Endometrial microvascular endothelial cells (primary cell): ENCODE data around the gene TSPEAR. TPM values are rescaled to one million over a fixed set of nuclear protein-coding genes. Genes with fewer than 3 reads are reported as not detected.

Experiments
- in situ Hi-C: cut with HindIII; loops from 2 replicates; pipeline ENCODE4 v1.10.0; 2017; ENCODE audit warnings: low sequenced_read_pairs, low pct_unique_long_range_greater_than_20kb; ENCODE audit errors: inconsistent ontology term
- total RNA-seq: library from RNA; depleted of rRNA; stranded (reverse); fragments of >200 nt; gene quantifications from one replicate; pipeline ENCODE4 v1.2.3, GENCODE V29; 2015; ENCODE audit errors: inconsistent ontology term

Gene TSPEAR
- total RNA-seq, 1 donor from 2014 or later: not detected

DNA sequence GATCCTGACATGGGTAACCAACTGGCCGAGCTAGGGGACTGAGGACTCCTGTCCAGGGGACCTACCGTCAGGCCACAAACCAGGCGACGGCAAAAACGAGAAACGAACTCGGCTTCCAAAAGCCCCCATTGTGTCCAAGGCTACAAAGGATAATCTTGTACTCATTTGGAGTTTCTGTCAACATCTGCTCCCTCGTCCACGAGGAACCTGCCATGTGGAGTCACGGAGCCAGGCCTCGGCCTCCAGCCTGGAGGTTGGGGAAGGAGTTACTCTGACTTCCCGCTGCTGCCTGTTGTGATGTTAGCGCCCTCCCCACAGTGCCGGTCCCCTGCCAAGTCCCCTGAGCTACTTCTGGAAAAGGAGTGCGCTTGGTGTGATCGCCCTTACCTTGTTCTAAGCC lies 178.7 kb downstream of the TSPEAR start:
- in situ Hi-C loops: no loop called here

DNA sequence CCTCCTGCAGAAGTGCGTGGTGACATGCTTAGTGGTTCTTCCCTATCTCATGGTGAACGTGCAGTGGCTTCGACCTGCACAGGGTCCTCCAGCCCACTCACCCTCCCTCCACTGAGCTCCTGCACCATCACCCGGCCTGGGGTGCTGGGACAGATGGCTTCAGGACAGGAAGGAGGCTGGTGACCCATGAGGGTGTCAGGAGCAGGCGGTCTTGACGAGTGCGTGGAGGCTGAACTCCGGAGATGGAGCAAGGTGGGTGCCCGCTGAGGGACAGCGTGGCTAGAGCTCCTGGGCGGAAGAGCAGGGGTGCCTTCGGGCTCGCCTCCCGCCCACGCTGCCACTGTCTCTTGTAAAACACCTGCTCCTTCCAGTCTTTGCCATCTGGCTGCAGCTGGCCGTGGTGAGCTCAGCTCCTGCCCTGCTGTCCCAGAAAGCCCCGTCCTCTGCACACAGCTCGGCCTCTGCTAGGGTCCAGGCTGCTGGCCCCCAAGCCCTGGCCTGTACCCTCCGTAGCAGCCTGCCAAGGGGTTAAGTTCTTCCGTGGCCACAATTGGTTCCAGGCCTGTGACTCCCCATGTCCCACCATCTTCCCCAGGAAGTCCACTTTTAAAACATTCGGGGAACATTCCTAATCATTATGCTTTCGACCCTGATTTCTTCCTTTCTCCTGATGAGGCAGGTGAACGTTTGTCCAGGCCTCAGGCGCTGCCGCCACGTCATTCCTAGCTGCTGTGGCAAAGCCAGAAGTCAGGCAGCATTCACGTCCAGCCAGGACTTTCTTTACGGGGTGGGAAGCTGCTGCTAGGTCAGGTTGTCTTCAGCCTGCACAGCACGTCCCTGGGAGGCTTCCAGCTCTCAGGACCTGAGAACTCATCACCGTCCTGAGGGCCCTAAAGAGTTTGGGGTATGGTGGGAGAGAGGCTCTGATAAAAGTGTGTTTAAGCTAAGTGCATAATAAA lies 179.5 kb downstream of the TSPEAR start:
- in situ Hi-C loops: no loop called here

DNA sequence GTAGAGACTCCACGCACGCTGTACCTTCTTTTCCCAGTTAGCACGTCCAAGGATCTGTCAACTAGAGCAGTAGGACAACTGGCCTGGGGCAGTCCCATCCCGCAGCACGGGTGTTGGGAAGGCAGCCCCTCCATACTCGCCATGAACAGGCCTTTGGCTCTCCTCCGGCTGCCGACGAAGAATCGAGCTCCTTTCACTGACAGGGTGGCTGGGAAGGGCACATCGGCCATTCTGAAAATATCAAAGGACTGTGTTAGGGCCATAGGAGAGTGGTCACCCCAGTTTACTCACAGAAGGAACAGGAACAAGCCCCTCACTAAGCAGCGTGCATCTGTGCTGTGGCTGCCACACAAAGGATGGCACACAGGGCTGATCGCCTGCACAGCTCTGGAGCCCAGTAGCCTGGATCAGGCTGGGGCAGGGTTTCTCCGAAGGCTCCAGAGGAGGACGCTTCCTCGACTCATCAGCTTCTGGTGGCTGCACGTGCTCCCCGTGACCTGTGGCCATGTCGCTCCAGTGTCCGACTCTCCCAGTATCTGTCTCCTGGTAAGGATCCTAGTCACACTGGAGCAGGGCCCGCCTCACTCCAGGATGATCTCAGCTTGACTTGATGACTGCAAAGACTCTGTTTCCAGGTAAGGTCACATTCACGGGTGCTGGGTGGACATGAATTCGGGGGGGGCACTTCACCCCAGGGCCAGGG lies 180.3 kb downstream of the TSPEAR start:
- in situ Hi-C loops: no loop called here

DNA sequence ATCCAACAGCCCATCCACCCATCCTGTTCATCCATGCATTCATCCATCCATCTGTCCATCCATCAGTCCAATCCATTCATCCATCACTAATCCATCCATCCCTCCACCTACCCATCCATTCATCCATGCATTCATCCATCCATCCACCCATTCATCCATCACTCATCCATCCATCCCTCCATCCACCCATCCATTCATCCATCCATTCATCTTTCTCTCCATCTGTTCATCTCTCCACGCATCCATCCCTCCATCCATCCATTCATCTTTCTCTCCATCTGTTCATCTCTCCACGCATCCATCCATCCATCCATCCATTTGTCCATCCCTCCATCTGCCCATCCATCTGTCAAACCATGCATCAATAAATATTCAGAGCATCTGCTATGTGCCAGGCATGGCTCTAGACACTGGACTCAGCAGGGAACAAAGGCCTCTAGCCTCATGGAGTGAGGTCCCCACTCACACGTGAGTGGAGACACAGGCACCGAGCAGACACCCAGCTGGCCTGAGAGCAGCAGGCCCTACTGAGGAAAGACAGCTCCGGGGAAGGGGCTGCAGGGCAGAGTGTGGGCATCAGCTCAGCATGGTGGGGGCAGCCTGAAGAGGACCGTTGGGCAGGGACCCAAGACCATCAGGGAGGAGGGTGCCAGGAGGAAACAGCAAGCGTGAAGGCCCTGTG lies 181.0 kb downstream of the TSPEAR start:
- in situ Hi-C loops: no loop called here

DNA sequence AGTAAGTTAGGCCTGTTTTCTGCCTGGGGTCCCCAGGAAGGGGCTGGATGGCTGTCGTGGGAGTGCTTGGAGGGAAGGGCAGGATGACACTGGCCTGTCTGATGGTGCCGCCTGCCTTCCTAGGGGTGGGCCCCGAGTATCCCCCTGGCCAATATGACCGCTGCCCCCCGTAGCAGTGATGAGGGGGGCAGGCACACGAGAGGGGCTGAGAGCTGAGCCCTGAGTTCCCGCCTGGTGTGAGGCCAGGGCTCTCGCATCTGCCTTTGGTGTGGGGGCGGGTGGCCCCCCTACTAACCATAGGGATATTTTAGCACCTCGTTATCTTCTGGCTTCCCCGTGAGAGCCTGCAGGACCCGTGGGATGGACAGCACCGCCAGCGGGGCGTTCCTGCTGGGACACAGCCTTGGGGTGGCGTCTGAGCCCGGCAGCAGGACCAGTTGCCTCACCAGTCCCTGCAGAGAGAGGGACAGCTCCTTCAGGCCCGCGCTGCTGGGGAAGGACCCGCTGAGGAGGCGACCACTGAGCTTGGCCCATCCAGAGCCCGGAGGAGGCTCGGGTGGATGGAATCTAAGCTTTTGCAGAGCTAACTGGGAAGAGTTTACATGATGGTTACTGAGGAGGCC lies 181.8 kb downstream of the TSPEAR start:
- in situ Hi-C loops: no loop called here

DNA sequence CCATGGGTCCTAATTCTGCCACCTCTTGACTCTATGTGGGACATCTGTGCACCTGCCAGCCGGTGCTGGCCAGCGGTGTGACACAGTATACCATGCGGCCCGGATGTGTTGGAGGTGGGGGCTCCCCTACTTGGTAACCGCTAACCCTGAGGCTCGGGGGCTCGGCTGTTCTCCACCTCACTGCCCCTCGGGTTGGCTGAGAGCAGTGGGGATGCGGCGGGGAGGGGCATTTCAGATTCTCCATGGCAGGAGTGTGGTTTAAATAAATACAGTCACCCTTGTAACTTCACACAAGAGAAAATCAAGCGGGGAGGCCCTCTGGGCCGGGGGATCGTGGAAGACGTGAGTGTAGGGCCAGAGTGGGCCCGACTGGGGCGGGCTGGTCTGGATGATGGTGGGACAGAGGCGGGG lies 182.4 kb downstream of the TSPEAR start:
- in situ Hi-C loops: no loop called here

DNA sequence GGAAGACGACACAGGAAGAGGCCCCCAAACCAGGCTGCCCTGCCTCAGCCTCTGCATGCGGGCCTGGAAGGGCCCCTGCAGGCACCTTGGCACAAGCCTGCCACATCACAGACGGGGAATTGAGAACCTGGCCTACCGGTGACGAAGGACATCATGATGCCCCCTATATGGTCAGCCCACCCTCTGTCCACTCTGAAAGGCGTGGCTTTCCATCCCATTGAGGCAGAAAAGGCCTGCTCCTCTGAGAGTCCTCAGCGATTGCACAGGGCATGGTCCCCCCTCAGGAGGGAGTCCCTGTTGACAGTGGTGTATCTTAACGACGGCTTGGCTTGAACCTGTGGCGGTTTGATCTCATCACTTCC lies 182.8 kb downstream of the TSPEAR start:
- in situ Hi-C loops: no loop called here

DNA sequence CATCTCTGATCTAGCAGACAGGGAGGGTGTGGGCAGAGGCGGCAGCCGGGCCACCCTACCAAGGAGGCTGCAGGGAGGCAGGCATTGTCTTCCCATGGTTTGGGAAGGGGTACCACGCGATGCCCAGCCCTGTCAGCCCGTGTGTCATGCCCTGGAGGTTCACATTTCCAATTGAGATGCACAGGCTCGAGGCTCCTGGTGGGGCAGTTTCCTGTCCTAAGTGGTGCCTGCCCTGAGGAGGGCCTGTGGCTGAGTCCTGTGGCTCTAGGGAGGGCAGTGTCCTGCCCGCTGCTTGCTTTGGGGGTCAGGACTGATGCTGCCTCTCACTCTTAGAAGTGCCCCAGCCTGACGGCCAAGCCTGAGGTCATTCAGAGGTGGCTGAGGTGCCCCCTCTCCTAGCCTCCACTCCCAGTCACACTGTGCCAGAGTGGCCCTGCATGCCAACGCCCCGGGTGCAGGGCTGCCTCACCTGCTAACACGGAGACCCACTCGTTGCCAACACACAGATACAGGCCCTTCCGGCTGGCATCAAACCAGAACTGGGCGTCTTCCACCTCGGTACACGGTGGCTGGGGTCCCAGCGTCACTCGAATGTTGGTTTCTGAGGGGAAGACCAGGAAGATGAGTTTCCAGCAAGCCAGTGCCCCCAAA lies 183.3 kb downstream of the TSPEAR start:
- in situ Hi-C loops: no loop called here

DNA sequence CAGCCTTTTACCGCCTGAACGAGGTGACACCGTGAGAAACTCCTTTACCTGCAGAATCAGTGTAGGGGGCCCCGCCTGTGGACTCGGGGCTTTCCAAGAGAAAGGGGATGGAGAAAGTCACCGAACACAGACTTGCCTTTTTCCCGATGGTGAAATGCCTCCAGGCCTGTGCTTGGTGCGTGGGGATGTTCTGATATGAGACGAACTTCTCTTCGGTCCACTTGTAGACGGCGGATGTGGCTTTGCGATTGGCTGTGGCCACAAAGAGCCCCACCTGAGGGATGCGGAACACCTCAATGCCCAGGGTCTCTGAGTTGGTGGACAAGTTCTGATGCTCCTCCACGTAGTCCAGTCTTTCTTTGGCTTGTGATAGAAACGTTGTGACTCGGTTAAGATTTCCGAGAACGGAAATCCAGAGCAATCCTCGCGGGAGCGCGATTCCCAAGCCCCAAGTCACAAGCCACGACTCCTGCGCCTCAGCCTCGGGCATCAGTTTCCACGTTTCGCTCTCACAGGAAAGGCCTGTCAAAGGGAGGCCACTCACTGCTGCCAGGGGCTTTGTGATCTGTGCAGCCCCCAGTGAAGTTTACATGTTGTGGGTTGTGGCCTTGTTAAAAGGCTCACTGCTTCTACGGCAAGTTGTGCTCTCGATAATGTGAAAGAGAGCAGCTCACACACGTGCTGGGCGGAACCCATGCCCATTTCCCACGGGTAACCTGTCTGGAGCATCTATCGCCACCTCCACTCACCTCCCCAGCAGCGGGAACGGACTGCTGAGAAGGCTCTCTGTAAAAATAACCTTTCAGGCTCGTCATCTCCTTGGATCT lies 184.0 kb downstream of the TSPEAR start:
- in situ Hi-C loops: no loop called here

DNA sequence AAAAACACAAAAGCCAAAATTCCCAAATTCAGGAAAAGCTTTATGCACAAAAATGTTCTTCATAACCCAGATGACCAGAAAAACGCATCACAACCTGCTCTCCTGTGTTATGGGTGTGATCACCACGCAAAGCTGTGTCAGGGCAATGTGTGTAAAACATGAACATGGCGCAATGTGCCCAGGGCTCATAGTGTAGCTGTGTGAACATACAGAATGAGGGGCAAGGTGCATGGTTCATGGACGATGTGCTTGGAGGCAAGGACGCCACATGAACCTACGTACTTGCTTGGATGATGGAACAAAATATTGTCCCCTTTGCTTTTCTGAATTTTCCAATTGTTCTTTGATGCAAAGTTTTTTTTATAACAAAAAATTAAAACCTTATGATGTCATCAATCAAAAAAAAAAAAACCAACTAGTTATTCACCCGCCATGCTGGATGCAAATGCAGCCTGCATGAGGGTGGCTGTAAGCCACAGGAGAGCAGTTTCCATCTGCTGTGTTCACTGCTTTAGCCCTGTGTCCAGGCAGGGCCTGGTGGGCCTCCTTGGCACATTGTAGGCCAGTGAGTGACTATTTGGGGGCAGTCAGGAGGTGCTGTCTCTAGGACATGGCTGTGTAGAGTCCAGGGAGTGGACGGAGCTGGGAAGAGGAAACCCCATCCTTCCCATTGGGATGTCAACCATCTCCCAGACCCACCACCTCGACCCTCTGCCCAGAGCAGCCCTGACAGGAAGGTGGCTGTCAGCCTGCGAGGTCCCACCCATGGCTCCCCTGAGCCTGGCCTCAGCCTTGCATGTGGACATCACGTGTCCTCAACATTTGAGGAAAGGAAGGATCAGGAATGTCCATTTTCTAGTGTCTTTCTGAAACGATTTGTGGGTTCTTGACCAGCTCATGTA lies 185.0 kb downstream of the TSPEAR start:
- in situ Hi-C loops: no loop called here

DNA sequence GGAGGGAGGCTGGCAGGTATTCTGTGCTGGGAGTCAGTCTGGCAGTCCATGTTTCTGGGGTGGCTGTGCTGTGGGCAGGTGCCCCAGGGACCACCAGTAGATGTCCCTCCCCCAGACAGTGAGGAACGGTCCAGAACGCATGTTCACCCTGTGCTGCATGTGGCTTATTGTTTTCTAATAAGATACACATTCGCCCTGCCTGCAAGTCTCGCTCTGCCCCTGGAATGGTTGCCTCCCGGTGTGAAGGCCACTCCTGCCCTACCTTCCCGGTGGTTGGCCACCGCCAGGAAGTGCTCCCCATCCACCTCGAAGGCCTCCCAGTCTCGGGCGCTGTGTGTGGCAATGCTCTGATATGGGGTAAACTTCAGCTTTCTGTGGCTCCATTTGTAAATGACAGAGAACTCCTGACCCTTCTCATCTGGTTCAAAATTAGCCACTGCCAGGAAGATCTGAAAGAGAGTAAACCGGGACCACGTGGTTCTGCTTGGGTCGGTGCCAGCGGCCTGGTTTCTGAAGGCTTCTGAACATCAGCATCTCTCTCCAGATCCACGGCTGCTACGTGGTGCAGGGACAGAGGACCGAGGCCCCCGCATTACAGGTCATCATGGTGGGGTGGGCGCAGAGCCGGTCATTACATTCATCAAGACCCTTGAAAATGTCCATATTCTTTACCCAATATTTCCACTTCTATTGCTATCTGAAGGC lies 185.8 kb downstream of the TSPEAR start:
- in situ Hi-C loops: no loop called here

DNA sequence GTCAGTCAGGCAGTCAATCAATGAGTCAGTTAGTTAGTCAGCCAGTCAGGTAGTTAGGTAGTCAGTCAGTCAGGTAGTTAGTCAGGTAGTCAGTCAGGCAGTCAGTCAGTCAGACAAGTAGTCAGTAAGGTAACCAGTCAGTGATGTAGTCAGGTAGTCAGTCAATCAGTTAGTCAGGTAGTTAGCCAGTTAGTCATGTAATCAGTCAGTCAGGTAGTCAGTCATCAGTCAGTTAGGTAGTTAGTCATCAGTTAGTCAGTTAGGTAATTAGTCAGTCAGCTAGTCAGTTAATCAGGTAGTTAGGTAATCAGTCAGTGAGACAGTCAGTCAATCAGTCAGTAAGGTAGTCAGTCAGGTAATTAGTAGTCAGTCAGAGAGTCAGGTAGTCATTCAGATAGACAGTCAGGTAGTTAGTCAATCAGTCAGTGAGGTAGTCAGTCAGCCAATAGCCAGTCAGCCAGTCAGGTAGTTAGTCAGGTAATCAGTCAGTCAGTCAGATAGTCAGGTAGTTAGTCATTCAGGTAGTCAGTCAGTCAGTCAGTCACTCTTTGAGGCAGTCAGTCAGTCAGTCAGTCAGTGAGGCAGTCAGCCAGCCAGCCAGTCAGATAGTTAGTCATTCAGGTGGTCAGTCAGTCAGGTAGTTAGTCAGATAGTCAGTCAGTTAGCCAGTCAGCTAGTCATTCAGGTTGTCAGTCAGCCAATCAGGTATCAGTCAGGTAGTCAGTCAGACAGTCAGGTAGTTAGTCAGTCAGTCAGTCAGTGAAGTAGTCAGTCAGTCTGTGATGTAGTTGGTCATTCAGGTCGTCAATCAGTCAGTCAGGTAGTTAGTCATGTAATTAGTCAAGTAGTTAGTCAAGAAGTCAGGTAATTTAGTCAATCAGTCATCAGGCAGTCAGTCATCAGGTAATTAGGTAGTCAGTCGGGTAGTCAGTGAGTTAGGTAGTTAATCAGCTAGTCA lies 186.7 kb downstream of the TSPEAR start:
- in situ Hi-C loops: no loop called here

DNA sequence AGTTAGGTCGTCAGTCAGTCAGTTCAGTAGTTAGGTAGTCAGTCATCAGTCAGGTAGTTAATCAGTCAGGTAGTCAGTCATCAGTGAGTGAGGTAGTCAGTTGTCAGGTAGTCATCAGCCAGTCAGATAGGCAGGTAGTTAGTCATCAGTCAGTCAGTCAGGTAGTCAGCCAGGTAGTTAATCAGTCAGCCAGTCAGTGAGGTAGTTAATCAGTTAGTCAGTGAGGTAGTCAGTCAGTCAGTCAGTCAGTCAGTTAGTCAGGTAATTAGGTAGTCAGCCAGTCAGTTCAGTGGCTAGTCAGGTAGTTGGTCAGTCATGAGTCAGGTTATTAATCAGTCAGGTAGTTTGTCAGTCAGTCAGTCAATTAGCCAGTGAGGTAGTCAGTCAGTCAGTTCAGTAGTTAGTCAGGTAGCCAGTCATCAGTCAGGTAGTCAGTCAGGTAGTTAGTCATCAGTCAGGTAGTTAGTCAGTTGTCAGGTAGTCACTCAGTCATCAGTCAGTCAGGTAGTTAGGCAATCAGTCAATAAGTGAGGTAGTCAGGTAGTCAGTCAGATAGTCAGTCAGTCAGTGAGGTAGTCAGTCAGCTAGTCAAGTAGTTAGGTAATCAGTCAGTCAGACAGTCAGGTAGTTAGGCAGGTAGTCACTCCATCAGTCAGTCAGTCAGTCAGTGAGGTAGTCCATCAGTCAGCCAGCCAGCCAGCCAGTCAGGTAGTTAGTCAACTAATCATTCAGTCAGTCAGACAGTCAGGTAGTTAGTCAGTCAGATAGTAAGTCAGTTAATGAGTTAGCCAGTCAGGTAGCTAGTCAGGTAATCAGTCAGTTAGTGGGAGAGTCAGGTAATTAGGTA lies 187.6 kb downstream of the TSPEAR start:
- in situ Hi-C loops: no loop called here

DNA sequence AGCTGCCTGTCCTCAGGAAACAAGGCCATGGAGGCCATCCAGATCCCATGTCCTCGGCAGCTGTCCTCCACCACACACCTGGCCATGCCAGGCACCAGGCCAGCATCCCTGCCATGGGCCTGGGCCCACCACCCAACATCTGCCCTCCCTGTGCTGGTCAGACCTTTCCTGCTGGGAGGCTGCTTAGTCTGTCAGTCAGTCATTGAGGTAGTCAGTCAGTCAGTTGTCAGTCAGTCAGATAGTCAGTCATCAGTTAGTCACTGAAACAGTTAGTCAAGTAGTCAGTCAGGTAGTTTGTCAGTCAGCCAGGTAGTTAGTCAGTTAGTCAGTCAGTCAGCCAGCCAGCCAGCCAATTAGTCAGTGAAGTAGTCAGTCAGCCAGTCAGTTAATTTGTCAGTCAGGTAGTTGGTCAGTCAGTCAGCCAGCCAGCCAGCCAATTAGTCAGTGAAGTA lies 188.6 kb downstream of the TSPEAR start:
- in situ Hi-C loops: no loop called here
